Lower lobe of right lung (tissue), 2 donors: Measurements from ENCODE around the gene EEFSEC. TPM values are rescaled to one million over a fixed set of nuclear protein-coding genes. Genes with fewer than 3 reads are reported as not detected.
A peak's percentile ranks its signal among the peaks of the same experiment; 100 is the strongest.

Experiments used
- ATAC-seq, 2 donors: fragments of 200-7000 bp; cut with Tn5 transposase; one replicate each; pipeline ENCODE4 v1.9.1; 2020 to 2022; ENCODE audit warnings: mild to moderate bottlenecking in 2 of 2, moderate library complexity in 2 of 2
- DNase-seq: peaks from one replicate; pipeline ENCODE4 v3.0.0-alpha.2; 2020
- H3K27ac ChIP-seq: fragments of 200-600 bp; one replicate; pipeline ENCODE4 v1.8.0; 2022
- H3K27me3 ChIP-seq: fragments of 200-600 bp; one replicate; pipeline ENCODE4 v1.8.0; 2022; ENCODE audit warnings: low read depth
- H3K36me3 ChIP-seq: fragments of 200-600 bp; one replicate; pipeline ENCODE4 v1.8.0; 2022; ENCODE audit warnings: mild to moderate bottlenecking
- H3K4me1 ChIP-seq: fragments of 200-600 bp; one replicate; pipeline ENCODE4 v1.8.0; 2022
- H3K4me3 ChIP-seq: fragments of 200-600 bp; one replicate; pipeline ENCODE4 v1.8.0; 2022; ENCODE audit warnings: mild to moderate bottlenecking
- H3K9me3 ChIP-seq: fragments of 200-600 bp; one replicate; pipeline ENCODE4 v1.8.0; 2022
- intact Hi-C: fragments of 100-400 bp; cut with DNase I; formaldehyde crosslinking; loops from one replicate; pipeline ENCODE4 v1.11.0; 2022
- total RNA-seq: library from RNA; stranded (reverse); fragmentation: NEBNext Ultra II Directional; extraction: Animal tissue kit (Norgen Biotek cat#: 25700); gene quantifications from one replicate; pipeline ENCODE4 v1.2.1, GENCODE V29; 2021
- TF ChIP-seq, protein P1 (sequence below): fragments of 200-600 bp; IDR thresholded peaks from one replicate; pipeline ENCODE4 v1.8.0; 2022; ENCODE audit warnings: antibody characterized with exemption, mild to moderate bottlenecking
- donor health status: DM: no; HTN: yes; CAD: no; lungs with severe emphysema.

The EEFSEC gene
- total RNA-seq, 1 donor from 2014 or later: 15.6 TPM

DNA sequence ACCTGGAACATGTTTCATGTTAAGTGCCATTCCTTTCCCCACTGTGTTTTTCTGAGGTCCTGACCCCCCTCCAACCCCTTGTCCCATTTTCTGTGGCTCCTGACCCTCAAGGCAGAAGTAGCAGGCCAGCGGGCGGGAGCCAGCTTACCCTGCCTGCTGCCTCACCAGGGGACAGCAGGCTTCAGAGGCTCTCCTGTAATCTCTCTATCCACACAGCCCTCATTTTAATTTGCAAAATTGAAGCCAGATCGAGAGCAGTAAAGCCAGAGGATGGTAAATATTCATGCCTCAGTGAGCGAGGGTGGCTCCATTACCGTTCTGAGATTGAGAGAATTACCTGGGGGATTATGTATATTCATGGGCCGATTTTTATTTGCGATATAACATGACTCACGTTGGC lies 165.8 kb downstream of the EEFSEC start:
- Histone ChIP-seq H3K4me3 (no peak overlapping the region), H3K27ac (no peak overlapping the region), H3K27me3 (no peaks in the 10 kb centered on the region), H3K9me3 (no peaks in the 10 kb centered on the region), H3K36me3 (peaks cover 13% of the 10 kb centered on the region), H3K4me1 (no peaks in the 10 kb centered on the region)
- intact Hi-C loops: no loop called here
- TF ChIP-seq, protein P1, sequence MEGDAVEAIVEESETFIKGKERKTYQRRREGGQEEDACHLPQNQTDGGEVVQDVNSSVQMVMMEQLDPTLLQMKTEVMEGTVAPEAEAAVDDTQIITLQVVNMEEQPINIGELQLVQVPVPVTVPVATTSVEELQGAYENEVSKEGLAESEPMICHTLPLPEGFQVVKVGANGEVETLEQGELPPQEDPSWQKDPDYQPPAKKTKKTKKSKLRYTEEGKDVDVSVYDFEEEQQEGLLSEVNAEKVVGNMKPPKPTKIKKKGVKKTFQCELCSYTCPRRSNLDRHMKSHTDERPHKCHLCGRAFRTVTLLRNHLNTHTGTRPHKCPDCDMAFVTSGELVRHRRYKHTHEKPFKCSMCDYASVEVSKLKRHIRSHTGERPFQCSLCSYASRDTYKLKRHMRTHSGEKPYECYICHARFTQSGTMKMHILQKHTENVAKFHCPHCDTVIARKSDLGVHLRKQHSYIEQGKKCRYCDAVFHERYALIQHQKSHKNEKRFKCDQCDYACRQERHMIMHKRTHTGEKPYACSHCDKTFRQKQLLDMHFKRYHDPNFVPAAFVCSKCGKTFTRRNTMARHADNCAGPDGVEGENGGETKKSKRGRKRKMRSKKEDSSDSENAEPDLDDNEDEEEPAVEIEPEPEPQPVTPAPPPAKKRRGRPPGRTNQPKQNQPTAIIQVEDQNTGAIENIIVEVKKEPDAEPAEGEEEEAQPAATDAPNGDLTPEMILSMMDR: no peak
- DNase-seq (no peak), ATAC-seq (no peak)

DNA sequence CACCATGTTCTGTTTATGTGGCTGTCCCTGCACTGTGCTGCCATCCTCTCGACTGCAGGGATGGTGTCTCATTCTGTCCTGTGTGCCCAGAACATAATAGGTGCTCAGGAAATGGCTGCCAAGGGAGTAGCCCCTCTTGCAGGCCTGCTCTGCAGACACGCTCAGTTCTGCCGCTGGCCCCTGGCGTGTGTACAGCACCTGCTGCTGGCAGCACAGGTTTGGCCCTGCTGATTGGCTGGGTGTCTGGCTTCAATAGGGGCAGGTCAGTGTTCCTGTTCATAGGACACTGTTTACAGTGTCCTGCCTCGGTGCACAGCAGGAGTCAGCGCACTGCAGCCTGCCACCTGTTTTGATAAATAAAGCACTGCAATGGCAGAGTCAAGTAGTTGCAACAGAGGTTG lies 166.5 kb downstream of the EEFSEC start:
- DNase-seq (no peak), ATAC-seq (no peak)
- intact Hi-C loops: no loop called here
- no peak overlapping the region for H3K27ac ChIP-seq
- H3K9me3 ChIP-seq: no peaks in the 10 kb centered on the region
- H3K4me1 ChIP-seq: no peaks in the 10 kb centered on the region
- TF ChIP-seq, protein P1: no peak
- no peak overlapping the region for H3K4me3 ChIP-seq
- no peaks in the 10 kb centered on the region for H3K27me3 ChIP-seq
- H3K36me3 ChIP-seq: peaks cover 13% of the 10 kb centered on the region

DNA sequence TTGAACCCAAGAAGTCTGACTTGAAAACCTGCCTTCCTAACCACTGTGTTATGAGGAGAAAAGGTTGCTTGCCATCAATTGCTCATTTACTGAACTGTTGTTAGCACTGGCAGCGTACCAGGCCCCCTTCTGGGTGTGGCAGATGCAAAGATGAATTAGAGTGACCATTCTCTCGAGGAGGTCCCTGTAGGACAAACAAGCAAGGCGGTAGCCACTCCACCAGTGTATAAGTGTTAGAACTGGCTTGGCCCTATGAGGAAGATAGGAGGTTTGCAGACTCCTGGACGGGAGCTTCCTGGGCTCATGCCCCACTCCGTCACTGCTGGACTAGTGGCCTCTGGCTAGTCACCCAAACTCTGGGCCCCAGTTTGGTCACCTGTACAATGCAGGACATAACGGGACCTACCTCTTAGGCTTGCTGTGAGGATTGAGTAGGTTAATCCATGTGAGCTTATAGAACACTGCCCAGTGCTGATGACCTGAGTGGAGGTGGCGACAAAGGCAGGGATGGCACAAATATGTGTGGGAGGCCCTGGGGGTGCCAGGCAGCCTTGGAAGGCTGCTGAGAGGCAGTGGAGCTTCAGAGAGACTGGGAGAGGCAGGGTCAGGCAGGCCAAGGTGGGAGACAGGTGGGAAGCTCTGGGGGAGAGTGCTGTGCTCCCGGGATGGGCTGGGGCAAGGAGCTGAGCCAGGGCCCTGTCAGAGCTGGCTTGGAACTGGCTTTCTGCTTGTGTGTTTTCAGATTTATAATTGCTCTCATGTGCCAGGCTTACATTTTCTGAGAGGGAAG lies 167.5 kb downstream of the EEFSEC start:
- no peak for DNase-seq
- TF ChIP-seq, protein P1: no peak

DNA sequence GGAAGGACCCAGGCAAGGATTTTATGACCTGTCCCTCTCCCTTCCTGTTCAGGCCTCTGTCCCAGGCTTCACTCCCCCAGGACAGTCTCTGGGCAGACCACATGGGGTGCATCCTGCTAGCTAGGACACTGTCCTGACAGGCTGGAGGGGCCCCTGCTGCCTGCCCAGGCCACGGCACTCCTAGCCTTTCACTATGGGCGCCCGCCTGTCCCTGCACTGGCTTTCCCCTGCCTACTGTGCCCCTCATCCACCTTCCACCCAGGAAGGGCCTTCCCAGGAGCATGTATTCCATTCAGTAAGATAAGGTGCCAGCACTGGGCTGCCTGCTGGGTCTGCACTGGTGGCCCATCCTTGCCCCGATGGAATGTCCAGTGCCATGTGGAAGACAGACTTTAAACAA lies 168.1 kb downstream of the EEFSEC start:
- no peak overlapping the region for H3K4me3 ChIP-seq
- ATAC-seq: peak in 1 of 2 donors; percentile 10
- TF ChIP-seq, protein P1: no peak
- H3K27ac ChIP-seq: no peak overlapping the region
- DNase-seq: no peak
- peaks cover 13% of the 10 kb centered on the region for H3K36me3 ChIP-seq
- no peaks in the 10 kb centered on the region for H3K27me3 ChIP-seq
- no peaks in the 10 kb centered on the region for H3K4me1 ChIP-seq
- intact Hi-C loops: no loop called here
- no peaks in the 10 kb centered on the region for H3K9me3 ChIP-seq

More for the DNA sequence above, 167.5 kb downstream of the EEFSEC start:
- Histone ChIP-seq H3K4me1 (no peaks in the 10 kb centered on the region), H3K27ac (no peak overlapping the region), H3K9me3 (no peaks in the 10 kb centered on the region), H3K4me3 (no peak overlapping the region), H3K27me3 (no peaks in the 10 kb centered on the region), H3K36me3 (peaks cover 13% of the 10 kb centered on the region)
- ATAC-seq: no peak
- intact Hi-C loops: no loop called here

DNA sequence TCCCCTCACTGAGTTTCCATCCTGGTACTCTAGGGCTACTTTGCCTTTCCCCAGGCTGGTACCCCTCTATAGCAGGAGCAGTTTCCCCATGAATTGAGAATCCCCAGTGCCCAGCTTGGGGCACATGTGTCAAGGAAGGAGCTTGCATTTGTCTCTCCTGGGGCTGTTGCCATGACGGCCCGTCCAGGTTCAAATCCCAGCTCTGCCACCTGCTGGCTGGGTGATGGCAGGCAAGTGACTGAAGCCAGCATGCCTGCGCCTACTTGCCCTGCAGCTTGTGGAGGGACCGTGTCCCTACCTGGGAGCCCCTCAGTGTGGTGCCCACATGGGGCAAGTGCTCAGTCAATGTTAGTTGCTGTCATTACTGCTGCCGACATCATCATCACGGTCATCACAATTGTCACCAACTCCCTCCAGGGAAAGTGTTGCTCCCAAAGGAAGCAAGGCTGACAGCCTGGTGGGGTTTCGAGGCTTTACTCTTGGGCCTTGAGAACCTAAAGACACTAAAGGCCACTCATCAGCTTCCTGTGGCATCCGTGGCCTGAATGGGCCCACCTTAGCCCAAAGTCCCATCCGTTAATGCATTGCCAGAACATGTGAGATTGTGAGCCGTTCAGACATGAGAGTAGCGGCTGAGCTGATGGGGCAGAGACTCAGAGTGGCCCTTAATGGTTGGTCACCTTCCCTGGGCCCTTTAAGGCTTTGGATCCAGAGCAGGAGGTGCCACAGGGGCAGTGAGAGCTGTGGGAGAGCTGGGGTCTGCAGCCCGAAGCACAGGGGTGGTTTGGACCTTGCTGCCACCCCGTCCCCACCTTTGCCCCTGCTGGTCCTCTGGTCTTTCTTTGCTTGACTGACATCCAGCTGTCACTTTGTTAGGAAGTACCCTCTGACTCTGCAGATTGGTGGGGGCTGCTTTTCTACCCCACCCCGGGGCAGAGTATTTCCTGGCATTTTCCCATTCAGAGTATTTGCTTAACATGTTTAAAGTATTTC lies 169.0 kb downstream of the EEFSEC start:
- TF ChIP-seq, protein P1: peak; percentile 54

More for the DNA sequence above, 169.0 kb downstream of the EEFSEC start:
- ATAC-seq: peak; percentile 39 to 72
- Histone ChIP-seq H3K4me1 (no peaks in the 10 kb centered on the region), H3K36me3 (peaks cover 13% of the 10 kb centered on the region), H3K27ac (no peak overlapping the region), H3K9me3 (no peaks in the 10 kb centered on the region), H3K27me3 (no peaks in the 10 kb centered on the region), H3K4me3 (no peak overlapping the region)
- intact Hi-C loops: no loop called here
- DNase-seq: peak; percentile 68
